Glutamatergic neuron (in vitro differentiated cells): Measurements from ENCODE around the gene SRRT. TPM values are rescaled to one million over a fixed set of nuclear protein-coding genes. Genes with fewer than 3 reads are reported as not detected.
A peak's percentile ranks its signal among the peaks of the same experiment; 100 is the strongest.

ENCODE experiments used
- DNase-seq: peaks from one replicate; pipeline ENCODE4 v3.0.0; 2022
- H3K27ac Mint-ChIP-seq: one replicate; pipeline ENCODE4 v1.8.0; 2020; ENCODE audit warnings: mild to moderate bottlenecking, mixed read lengths, inconsistent platforms; ENCODE audit not compliant: unreplicated experiment
- H3K27me3 Mint-ChIP-seq: one replicate; pipeline ENCODE4 v1.8.0; 2020; ENCODE audit warnings: mild to moderate bottlenecking, moderate library complexity, mixed read lengths, inconsistent platforms; ENCODE audit not compliant: unreplicated experiment
- H3K36me3 Mint-ChIP-seq: one replicate; pipeline ENCODE4 v1.8.0; 2020; ENCODE audit warnings: mild to moderate bottlenecking, mixed read lengths, inconsistent platforms; ENCODE audit not compliant: unreplicated experiment
- H3K4me1 Mint-ChIP-seq: one replicate; pipeline ENCODE4 v1.8.0; 2020; ENCODE audit warnings: mild to moderate bottlenecking, low read depth, mixed read lengths, inconsistent platforms; ENCODE audit not compliant: unreplicated experiment
- H3K4me3 Mint-ChIP-seq: one replicate; pipeline ENCODE4 v1.8.0; 2020; ENCODE audit warnings: mild to moderate bottlenecking, mixed read lengths, inconsistent platforms; ENCODE audit not compliant: unreplicated experiment
- H3K9me3 Mint-ChIP-seq: one replicate; pipeline ENCODE4 v1.8.0; 2020; ENCODE audit warnings: mild to moderate bottlenecking, moderate library complexity, mixed read lengths, inconsistent platforms; ENCODE audit not compliant: unreplicated experiment
- CTCF ChIP-seq: fragments of 200-600 bp; sonication (generic); IDR thresholded peaks from one replicate; pipeline ENCODE4 v1.5.0; 2021; ENCODE audit not compliant: partially characterized antibody, unreplicated experiment
- total RNA-seq: library from RNA; stranded (reverse); fragmentation: NEBNext Ultra II Directional; extraction: Animal tissue kit (Norgen Biotek cat#: 25700); gene quantifications from one replicate; pipeline ENCODE4 v1.2.1, GENCODE V29; 2021; ENCODE audit not compliant: unreplicated experiment

The SRRT gene
- total RNA-seq, 1 donor from 2014 or later, result 213 TPM

- no peak for TF ChIP-seq CTCF
- DNase-seq, result peak; percentile 67
- Mint-ChIP-seq H3K36me3 (no peaks in the 10 kb centered on the region), H3K27me3 (peaks cover 24% of the 10 kb centered on the region), H3K4me3 (peak within 1 kb of the TSS; percentile 93), H3K9me3 (peaks cover 11% of the 10 kb centered on the region), H3K27ac (peak within 1 kb of the TSS; percentile 89), H3K4me1 (peaks cover 10% of the 10 kb centered on the region)
These were observed 47.3 kb upstream of the SRRT start, which contains the start of gene EPHB4 for GRCh38 chr7:100827330-100828226. Gene EPHB4 (minus strand): TSS chr7:100827523. CDS start chr7:100827030, 493 bp downstream.

- H3K27ac Mint-ChIP-seq, result no peak overlapping the region
- H3K27me3 Mint-ChIP-seq, result peaks cover 23% of the 10 kb centered on the region
- no peak for DNase-seq
- TF ChIP-seq CTCF, result no peak
- peaks cover 10% of the 10 kb centered on the region for H3K4me1 Mint-ChIP-seq
- peaks cover 7% of the 10 kb centered on the region for H3K9me3 Mint-ChIP-seq
- H3K4me3 Mint-ChIP-seq, result no peak overlapping the region
- no peaks in the 10 kb centered on the region for H3K36me3 Mint-ChIP-seq
These were observed 45.7 kb upstream of the SRRT start for GRCh38 chr7:100829150-100829716.

DNA sequence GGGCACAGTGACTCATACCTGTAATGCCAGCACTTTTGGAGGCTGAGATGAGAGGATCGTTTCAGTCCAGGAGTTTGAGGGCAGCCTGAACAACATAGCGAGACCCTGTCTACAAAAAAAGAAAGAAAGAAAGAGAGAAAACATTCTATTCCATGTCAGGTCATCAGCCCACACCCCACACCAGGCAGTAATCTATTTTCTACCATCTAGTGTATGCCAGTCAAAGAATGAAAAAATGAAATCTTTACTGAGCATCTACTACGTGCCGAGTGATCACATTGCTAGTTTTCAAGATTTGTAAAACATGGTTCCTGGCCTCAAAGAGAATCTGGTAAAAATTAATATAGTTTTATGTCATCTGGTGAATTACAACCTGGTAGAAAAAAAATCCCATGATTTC, 44.5 kb upstream of the SRRT start:
- no peak for TF ChIP-seq CTCF
- no peak overlapping the region for H3K27ac Mint-ChIP-seq
- H3K4me1 Mint-ChIP-seq, result peaks cover 8% of the 10 kb centered on the region
- no peak overlapping the region for H3K4me3 Mint-ChIP-seq
- DNase-seq, result no peak
- peaks cover 23% of the 10 kb centered on the region for H3K27me3 Mint-ChIP-seq
- no peaks in the 10 kb centered on the region for H3K36me3 Mint-ChIP-seq
- H3K9me3 Mint-ChIP-seq, result peaks cover 7% of the 10 kb centered on the region

- H3K36me3 Mint-ChIP-seq, result no peaks in the 10 kb centered on the region
- H3K4me3 Mint-ChIP-seq, result no peak overlapping the region
- no peak overlapping the region for H3K27ac Mint-ChIP-seq
- no peak for DNase-seq
- peaks cover 7% of the 10 kb centered on the region for H3K4me1 Mint-ChIP-seq
- TF ChIP-seq CTCF, result no peak
- peaks cover 6% of the 10 kb centered on the region for H3K9me3 Mint-ChIP-seq
- H3K27me3 Mint-ChIP-seq, result peaks cover 18% of the 10 kb centered on the region
These were observed 42.6 kb upstream of the SRRT start for GRCh38 chr7:100832281-100832633.
